Keratinocyte (primary cell): ENCODE results near the gene OLFM2. TPM values are rescaled to one million over a fixed set of nuclear protein-coding genes. Genes with fewer than 3 reads are reported as not detected.

ENCODE experiments used
- DNase-seq: peaks from one replicate; pipeline ENCODE4 v3.0.0-alpha.2; 2011; ENCODE audit warnings: low read depth, missing footprints, low spot score
- FAIRE-seq: peaks from 2 replicates; lab custom pipeline; 2011; peaks lifted over from hg19 to GRCh38; lab: Jason Lieb, UNC
- H2AFZ ChIP-seq: 2 replicates; pipeline ENCODE4 v1.6.0; 2012; ENCODE audit warnings: low read length, control low read depth, inconsistent platforms; ENCODE audit not compliant: control insufficient read depth
- H3K27ac ChIP-seq: 2 replicates; pipeline ENCODE4 v1.5.1; 2011; ENCODE audit warnings: low read length; ENCODE audit not compliant: control insufficient read depth, insufficient read depth
- H3K27me3 ChIP-seq: 3 replicates; pipeline ENCODE4 v1.6.0; 2011; ENCODE audit warnings: low read length; ENCODE audit not compliant: control insufficient read depth, insufficient read depth; ENCODE audit errors: extremely low read depth
- H3K36me3 ChIP-seq, 2 experiments: 2 replicates in 1 of 2; 3 replicates in 1 of 2; pipeline ENCODE4 v1.5.1; 2011; ENCODE audit warnings: low read length in 2 of 2, mild to moderate bottlenecking in 1 of 2; ENCODE audit not compliant: control insufficient read depth in 2 of 2, insufficient read depth in 2 of 2; ENCODE audit errors: extremely low read depth in 1 of 2
- H3K4me1 ChIP-seq: 3 replicates; pipeline ENCODE4 v1.5.1; 2011; ENCODE audit warnings: low read length; ENCODE audit not compliant: control insufficient read depth, insufficient read depth; ENCODE audit errors: extremely low read depth
- H3K4me2 ChIP-seq: 3 replicates; pipeline ENCODE4 v1.6.0; 2011; ENCODE audit warnings: low read depth, low read length; ENCODE audit not compliant: control insufficient read depth, insufficient read depth; ENCODE audit errors: extremely low read depth
- H3K4me3 ChIP-seq, 3 experiments: fragments of 200-600 bp in 1 of 3; sonication (generic) in 1 of 3; 2 replicates in 2 of 3; 3 replicates in 1 of 3; pipeline ENCODE4 v1.5.1; 2011 to 2016; ENCODE audit warnings: low read length in 3 of 3, mild to moderate bottlenecking in 3 of 3, control low read depth in 2 of 3, inconsistent platforms in 1 of 3, low read depth in 1 of 3, mixed read lengths in 1 of 3, mixed run types in 1 of 3, moderate library complexity in 1 of 3; ENCODE audit not compliant: control insufficient read depth in 2 of 3, insufficient read depth in 2 of 3; ENCODE audit errors: extremely low read depth in 1 of 3
- H3K79me2 ChIP-seq: 2 replicates; pipeline ENCODE4 v1.6.0; 2012; ENCODE audit warnings: low read length; ENCODE audit not compliant: control insufficient read depth, insufficient read depth
- H3K9ac ChIP-seq: 3 replicates; pipeline ENCODE4 v1.6.0; 2011; ENCODE audit warnings: low read length; ENCODE audit not compliant: control insufficient read depth, insufficient read depth; ENCODE audit errors: extremely low read depth
- H3K9me1 ChIP-seq: 3 replicates; pipeline ENCODE4 v1.6.0; 2011; ENCODE audit warnings: low read length; ENCODE audit not compliant: control insufficient read depth, insufficient read depth; ENCODE audit errors: extremely low read depth
- H3K9me3 ChIP-seq: 2 replicates; pipeline ENCODE4 v1.5.1; 2012; ENCODE audit warnings: low read depth, low read length; ENCODE audit not compliant: control insufficient read depth
- H4K20me1 ChIP-seq: 3 replicates; pipeline ENCODE4 v1.6.0; 2011; ENCODE audit warnings: low read length; ENCODE audit not compliant: control insufficient read depth, insufficient read depth; ENCODE audit errors: extremely low read depth
- EZH2 ChIP-seq: IDR thresholded peaks from one replicate; pipeline ENCODE4 v1.6.1; 2012; ENCODE audit warnings: inconsistent platforms, mild to moderate bottlenecking, low read length, moderate library complexity
- dilution Hi-C: fragments of 300-500 bp; cut with MboI; formaldehyde crosslinking; loops from one replicate; pipeline ENCODE4 v1.7.0; 2020; ENCODE audit warnings: low sequenced_read_pairs; ENCODE audit not compliant: extremely low pct_ligation_motif_present
- polyA plus RNA-seq, 5 experiments: library from polyadenylated mRNA; depleted of rRNA in 3 of 5; stranded (reverse) in 3 of 5; stranded (forward) in 1 of 5; unstranded in 1 of 5; fragments of >200 nt; gene quantifications; 1 replicate in 1 of 5; 2 replicates in 3 of 5; 3 replicates in 1 of 5; pipeline versions ENCODE4 v1.2.1 to v1.2.3, GENCODE V29; 2011 to 2012; ENCODE audit warnings: missing spikeins in 2 of 5, low read depth in 1 of 5, low replicate concordance in 1 of 5
- TF ChIP-seq, protein P1 (sequence below), 3 experiments: IDR thresholded peaks in 1 of 3; conservative IDR thresholded peaks in 1 of 3; optimal IDR thresholded peaks in 1 of 3; 2 replicates in 2 of 3; 3 replicates in 1 of 3; pipeline versions ENCODE3 to v1.5.1; 2011; ENCODE audit warnings: low read length in 3 of 3, mild to moderate bottlenecking in 3 of 3, moderate library complexity in 2 of 3, control low read depth in 1 of 3, inconsistent platforms in 1 of 3; ENCODE audit not compliant: insufficient read depth in 2 of 3; ENCODE audit errors: extremely low read depth in 1 of 3

The OLFM2 gene
- polyA plus RNA-seq, 1 donor (not counting 4 experiments of a cell fraction or from before 2014, with no cell fraction given): 5.3 TPM

DNA sequence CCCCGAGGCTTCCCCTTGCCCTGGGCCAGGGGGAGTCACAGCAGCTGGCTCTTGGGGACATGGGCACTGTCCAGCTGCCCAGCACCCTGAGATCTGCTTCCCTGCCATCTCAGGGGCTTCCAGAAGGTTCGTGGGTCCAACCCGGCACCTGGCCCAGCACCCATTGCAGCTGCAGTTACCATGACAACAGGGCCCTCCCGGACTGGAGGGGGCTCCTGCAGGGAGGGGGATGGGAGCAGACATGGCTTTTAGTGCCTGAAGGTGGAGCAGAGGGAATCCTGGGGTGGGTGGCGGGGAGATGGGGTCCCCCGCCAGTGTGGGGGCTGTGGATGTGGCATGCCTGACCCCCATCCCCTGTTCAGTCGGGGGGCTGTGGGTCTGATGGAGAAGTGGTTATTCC is 86.5 kb downstream of the OLFM2 start:
- Histone ChIP-seq H2AFZ (no peak overlapping the region), H3K79me2 (peaks cover 3% of the 10 kb centered on the region), H3K9me3 (no peaks in the 10 kb centered on the region), H3K36me3 (peaks cover 14% of the 10 kb centered on the region in 2 experiments), H3K27ac (no peak overlapping the region), H3K9me1 (no peaks in the 10 kb centered on the region), H3K9ac (no peak overlapping the region), H3K27me3 (no peaks in the 10 kb centered on the region), H3K4me3 (no peak overlapping the region), H3K4me2 (no peak overlapping the region), H4K20me1 (no peaks in the 10 kb centered on the region), H3K4me1 (peaks cover 14% of the 10 kb centered on the region)
- TF ChIP-seq EZH2: no peak
- TF ChIP-seq, protein P1, sequence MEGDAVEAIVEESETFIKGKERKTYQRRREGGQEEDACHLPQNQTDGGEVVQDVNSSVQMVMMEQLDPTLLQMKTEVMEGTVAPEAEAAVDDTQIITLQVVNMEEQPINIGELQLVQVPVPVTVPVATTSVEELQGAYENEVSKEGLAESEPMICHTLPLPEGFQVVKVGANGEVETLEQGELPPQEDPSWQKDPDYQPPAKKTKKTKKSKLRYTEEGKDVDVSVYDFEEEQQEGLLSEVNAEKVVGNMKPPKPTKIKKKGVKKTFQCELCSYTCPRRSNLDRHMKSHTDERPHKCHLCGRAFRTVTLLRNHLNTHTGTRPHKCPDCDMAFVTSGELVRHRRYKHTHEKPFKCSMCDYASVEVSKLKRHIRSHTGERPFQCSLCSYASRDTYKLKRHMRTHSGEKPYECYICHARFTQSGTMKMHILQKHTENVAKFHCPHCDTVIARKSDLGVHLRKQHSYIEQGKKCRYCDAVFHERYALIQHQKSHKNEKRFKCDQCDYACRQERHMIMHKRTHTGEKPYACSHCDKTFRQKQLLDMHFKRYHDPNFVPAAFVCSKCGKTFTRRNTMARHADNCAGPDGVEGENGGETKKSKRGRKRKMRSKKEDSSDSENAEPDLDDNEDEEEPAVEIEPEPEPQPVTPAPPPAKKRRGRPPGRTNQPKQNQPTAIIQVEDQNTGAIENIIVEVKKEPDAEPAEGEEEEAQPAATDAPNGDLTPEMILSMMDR (optimal IDR thresholded peaks at IDR 0.05 in 1 of 3, IDR thresholded peaks at IDR 0.05 in 1 of 3, conservative IDR thresholded peaks at IDR 0.05 in 1 of 3; ENCODE audit: extremely low read depth in 1 of 3, insufficient read depth in 2 of 3, low read length in 3 of 3): no peak
- DNase-seq (no peak), FAIRE-seq (no peak)
- dilution Hi-C loops: no loop called here

DNA sequence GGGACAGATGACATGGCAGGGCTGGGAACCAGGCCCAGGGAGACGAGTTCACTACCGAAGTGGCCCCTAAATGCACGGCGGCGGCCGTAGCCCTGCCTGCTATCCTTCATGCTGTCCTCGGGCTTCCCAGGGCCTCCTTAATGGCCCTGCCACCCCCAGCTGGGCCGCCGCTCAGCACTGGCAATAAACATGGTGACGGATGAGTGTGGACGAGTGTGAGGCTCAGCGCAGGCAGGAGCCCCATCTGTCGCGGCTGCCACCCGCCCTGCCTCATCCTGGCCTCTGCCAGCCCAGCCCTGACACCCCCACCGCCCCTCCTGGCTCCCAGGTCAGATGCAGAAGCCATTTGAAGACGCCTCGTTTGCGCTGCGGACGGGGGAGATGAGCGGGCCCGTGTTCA is 87.6 kb downstream of the OLFM2 start:
- Histone ChIP-seq H3K4me2 (no peak overlapping the region), H3K27me3 (no peaks in the 10 kb centered on the region), H2AFZ (no peak overlapping the region), H3K79me2 (peaks cover 3% of the 10 kb centered on the region), H3K9ac (no peak overlapping the region), H3K4me1 (peaks cover 14% of the 10 kb centered on the region), H4K20me1 (no peaks in the 10 kb centered on the region), H3K9me1 (no peaks in the 10 kb centered on the region), H3K27ac (no peak overlapping the region), H3K4me3 (no peak overlapping the region), H3K36me3 (peaks cover 18 to 21% of the 10 kb centered on the region in 2 experiments), H3K9me3 (no peaks in the 10 kb centered on the region)
- DNase-seq: no peak
- no peak for FAIRE-seq
- dilution Hi-C loops: no loop called here
- TF ChIP-seq EZH2: no peak
- TF ChIP-seq, protein P1 (optimal IDR thresholded peaks at IDR 0.05 in 1 of 3, IDR thresholded peaks at IDR 0.05 in 1 of 3, conservative IDR thresholded peaks at IDR 0.05 in 1 of 3; ENCODE audit: extremely low read depth in 1 of 3, insufficient read depth in 2 of 3, low read length in 3 of 3): no peak
